Stimulated activated CD4-positive, alpha-beta T cell treated with anti-CD3 and anti-CD28 coated beads, TNF-alpha, amount 100 ng/mL, for 4 hours (primary cell): Measurements from ENCODE around the gene ST3GAL3.
"Not testable (repeated sequence)": the region's sequence is repeated elsewhere in the genome, so short reads cannot be mapped to it uniquely, and the experiment has no call there.

ENCODE experiments used
- DNase-seq, 3 experiments: peaks; one replicate each; pipeline ENCODE4 v3.0.0-alpha.2; 2020; ENCODE audit warnings: low read depth in 3 of 3

Gene ST3GAL3

GRCh38 chr1:43703836-43704235 is 3.5 kb upstream of the ST3GAL3 start:
- no peak for DNase-seq

- DNase-seq: no peak
Measured at GRCh38 chr1:43704838-43705237, 2.5 kb upstream of the ST3GAL3 start.

- DNase-seq: no peak
Measured at GRCh38 chr1:43705334-43705733, 2.0 kb upstream of the ST3GAL3 start.

GRCh38 chr1:43705982-43706597 is 1.2 kb upstream of the ST3GAL3 start:
- DNase-seq: no peak

- DNase-seq: peak in 1 of 3 experiments; percentile 14
Measured at GRCh38 chr1:43706598-43707189, 642 bp upstream of the ST3GAL3 start.

- peak in 1 of 3 experiments; percentile 2 for DNase-seq
Measured at GRCh38 chr1:43708002-43708410, 670 bp downstream of the ST3GAL3 start.

- no peak for DNase-seq
Measured at GRCh38 chr1:43711049-43711448, 3.7 kb downstream of the ST3GAL3 start.

- DNase-seq: no peak
Measured at GRCh38 chr1:43711524-43712386, 4.4 kb downstream of the ST3GAL3 start.

- no peak for DNase-seq
Measured at GRCh38 chr1:43716559-43717281, 9.4 kb downstream of the ST3GAL3 start.

- no peak for DNase-seq
Measured at GRCh38 chr1:43719063-43719462, 11.7 kb downstream of the ST3GAL3 start.

- DNase-seq: not testable (repeated sequence)
Measured at GRCh38 chr1:43719670-43720419, 12.5 kb downstream of the ST3GAL3 start.

GRCh38 chr1:43722810-43723209 is 15.5 kb downstream of the ST3GAL3 start:
- DNase-seq: no peak

- DNase-seq: no peak
Measured at GRCh38 chr1:43729816-43730463, 22.6 kb downstream of the ST3GAL3 start.

- no peak for DNase-seq
Measured at GRCh38 chr1:43731867-43732531, 24.7 kb downstream of the ST3GAL3 start.

- no peak for DNase-seq
Measured at GRCh38 chr1:43736819-43737218, 29.5 kb downstream of the ST3GAL3 start.

- DNase-seq: no peak
Measured at GRCh38 chr1:43742026-43742425, 34.7 kb downstream of the ST3GAL3 start.

GRCh38 chr1:43743206-43743605 is 35.9 kb downstream of the ST3GAL3 start:
- no peak for DNase-seq

- no peak for DNase-seq
Measured at GRCh38 chr1:43747736-43748135, 40.4 kb downstream of the ST3GAL3 start.

- DNase-seq: no peak
Measured at GRCh38 chr1:43750083-43750482, 42.7 kb downstream of the ST3GAL3 start.

- no peak for DNase-seq
Measured at GRCh38 chr1:43753422-43753821, 46.1 kb downstream of the ST3GAL3 start.
